ENCODE measurements around the gene KCNQ1.
A peak's percentile ranks its signal among the peaks of the same experiment; 100 is the strongest.

KCNQ1 gene

DNA sequence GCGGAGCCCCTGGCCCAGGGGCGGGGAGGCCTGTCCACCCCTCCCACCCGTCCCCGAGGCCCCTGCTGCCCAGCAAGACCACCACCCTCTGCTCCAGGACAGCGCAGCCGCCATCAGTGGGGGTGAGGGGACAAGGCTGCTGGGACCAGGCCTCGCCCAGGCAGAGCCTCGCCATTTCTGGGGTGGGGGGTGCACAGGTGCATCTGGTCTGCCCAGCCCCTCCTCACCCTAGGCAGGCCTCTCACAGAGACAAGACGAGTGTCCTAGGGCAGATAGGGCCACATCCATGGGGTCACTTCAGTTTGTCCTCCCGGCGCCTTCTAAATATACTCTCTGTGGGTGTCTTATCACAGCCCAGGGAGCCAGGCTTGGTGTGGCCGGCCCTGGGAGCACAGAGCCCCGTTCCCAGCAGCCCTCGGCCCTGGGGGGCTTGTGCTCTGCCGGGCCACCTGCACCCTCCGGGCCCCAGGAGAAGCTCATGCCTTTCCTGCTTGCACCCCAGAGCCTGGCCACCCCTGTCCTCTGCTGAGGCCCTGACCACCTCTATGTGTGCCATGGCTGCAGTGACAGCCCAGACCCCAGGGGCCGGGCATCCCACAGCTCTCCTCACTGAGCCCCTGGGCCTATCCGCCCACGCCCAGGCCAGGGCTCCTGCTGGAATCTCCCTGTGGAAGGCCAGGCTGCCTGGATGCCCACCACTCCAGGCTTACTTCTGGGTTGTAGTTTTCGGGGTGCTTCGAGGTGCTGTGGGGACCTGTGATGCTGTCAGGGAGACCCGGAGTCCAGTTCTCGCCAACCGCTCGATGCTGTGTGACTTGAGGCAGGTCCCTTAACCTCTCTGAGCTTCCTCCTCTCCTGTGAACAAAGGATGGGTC is 70.8 kb downstream of the KCNQ1 start:
- DNase-seq = no peak

DNA sequence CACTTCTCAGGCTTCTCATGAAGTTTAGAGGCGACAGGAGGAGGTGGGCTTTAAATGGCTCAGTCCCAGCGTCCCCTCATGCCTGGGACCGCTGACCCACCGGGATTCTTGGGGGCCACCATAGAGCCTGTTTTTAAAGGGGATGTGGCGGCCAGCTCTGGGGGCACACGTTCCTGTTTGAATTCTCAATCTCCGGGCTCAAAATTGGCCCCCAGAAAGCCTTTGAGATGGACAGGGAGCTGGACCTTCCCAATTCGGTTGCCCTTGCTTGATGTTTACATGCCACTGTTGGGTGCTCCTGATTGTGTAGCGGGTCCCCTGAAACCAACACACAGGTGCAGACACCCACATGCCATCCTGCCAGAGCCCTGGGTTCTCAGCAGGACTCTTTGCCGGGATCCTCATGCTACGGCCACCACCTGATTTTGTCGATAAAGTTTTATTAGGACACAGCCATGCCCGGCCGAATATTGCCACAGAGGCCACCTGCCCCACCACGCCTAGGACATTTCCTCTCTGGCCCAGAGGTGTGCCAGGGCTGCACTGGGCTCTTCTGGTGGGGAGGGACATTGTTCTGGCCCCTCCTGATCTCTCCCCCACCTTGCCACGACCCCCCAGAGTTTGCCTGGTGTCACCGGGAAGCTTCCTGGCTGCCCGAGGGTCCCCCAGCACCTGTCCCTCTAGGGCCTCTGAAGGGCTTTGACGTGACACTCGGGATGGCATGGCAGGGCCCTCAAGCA is 71.6 kb downstream of the KCNQ1 start:
- no peak for DNase-seq

DNA sequence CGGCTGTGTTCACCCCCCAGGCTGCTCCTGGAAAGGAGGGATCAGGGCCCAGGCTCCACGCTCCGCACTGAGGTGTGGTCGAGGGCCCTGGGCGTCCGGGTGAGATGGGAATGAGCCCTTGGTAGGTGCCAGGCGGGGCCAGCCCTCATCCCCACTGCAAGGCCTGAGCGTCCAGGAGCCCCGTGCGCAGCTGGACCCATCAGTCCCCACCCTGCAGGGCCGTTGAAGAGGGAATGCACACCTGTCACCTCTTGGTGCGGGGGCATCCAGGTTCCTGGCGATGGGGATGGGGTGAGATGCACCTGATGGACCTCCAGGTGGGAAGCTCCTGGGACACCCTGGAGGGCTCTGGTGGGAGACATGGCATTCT is 72.2 kb downstream of the KCNQ1 start:
- no peak for DNase-seq

GRCh38 chr11:2517386-2518064 is 72.7 kb downstream of the KCNQ1 start:
- no peak for DNase-seq

DNA sequence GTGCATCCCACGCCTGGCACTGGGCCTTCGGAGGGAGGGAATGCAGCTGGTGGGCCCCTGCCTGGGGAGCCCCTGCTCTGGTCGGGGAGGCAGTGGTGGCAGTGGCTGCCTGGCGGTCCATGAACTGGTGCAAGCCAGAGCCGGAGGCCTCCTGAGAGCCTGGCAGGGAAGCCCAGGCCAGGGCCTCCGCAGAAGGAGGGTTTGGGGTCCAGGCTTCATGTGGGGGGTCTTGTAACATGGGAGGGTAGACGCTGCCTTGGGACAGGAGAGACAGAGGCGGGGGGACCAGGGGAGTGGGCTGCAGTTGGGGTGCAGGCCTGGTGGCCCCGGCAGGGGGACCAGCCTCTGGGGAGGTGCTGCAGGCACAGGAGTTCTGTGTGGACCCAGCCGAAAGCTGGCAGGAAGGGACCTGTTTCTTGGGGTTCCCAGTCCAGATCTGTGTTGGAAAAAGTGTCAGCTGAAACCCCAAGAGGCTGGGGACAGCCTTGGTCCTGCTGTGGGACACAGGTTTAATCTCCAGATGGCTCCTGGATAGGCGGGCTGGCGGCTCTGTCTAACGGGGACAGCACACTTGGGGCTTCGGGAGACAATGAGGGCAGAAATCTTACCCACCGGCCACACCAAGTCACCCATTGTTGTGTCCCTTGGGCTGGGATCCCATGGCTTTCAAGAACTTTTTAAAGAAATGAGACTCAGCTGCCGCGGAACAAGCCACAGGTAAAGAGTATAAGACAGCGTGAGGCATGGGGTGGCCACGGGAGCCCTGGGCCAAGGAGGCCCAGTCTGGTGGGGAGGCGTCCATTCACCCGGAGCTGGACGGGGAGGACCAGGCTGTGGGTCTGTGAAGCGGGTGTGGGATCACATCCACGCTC is 73.5 kb downstream of the KCNQ1 start:
- no peak for DNase-seq

- no peak for DNase-seq
Observed at GRCh38 chr11:2518983-2519340, 74.2 kb downstream of the KCNQ1 start.

DNA sequence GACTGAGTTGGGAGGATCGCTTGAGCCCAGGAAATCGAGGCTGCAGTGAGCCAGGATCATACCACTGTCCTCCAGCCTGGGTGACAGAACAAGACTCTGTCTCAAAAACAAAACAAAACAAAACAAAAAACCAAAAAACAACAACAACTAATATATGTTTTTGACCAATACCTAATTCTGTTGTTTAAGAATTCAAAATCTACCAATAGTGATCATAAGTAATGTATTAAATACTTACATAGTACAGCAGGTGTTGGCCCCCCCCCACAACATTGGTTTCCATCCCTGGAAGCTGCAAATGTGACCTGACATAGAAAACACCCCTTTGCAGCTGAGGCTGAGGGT is 74.7 kb downstream of the KCNQ1 start:
- no peak for DNase-seq

- DNase-seq = no peak
Observed at GRCh38 chr11:2519862-2520735, 75.3 kb downstream of the KCNQ1 start.

- DNase-seq = no peak
Observed at GRCh38 chr11:2520736-2521035, 75.9 kb downstream of the KCNQ1 start.

- DNase-seq = no peak
Observed at GRCh38 chr11:2521081-2521732, 76.4 kb downstream of the KCNQ1 start.

- DNase-seq = no peak
Observed at GRCh38 chr11:2521733-2522630, 77.2 kb downstream of the KCNQ1 start.

DNA sequence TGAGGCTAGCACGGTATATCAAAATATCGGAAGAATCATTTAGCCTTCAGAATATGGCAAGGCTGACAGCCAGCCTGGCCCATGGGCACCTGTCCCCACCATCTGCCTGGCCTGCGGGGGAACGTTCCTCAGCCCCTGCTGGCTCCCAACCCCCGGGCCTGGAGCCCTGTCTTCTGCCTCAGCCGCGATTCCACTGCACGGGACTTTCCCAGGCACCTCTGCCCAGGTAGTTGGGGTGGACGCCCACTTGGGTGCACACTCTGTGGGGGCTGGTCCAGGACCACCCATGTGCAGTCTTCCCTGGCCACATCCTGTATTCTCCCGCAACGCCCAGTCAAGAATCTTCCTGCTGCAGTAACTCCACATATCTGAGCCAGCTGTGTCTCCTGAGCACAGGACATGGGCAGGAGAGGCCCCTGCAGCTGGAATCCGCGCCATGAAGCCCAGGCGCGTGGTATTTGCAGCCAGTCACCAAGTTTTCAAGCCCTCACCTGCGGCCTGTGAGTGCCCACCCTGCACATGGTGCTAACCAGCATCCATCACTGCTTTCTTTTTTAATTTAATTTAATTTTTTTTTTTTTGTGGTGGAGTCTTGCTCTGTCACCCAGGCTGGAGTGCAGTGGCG is 77.9 kb downstream of the KCNQ1 start:
- DNase-seq = no peak

GRCh38 chr11:2523821-2524391 is 79.1 kb downstream of the KCNQ1 start:
- no peak for DNase-seq

DNA sequence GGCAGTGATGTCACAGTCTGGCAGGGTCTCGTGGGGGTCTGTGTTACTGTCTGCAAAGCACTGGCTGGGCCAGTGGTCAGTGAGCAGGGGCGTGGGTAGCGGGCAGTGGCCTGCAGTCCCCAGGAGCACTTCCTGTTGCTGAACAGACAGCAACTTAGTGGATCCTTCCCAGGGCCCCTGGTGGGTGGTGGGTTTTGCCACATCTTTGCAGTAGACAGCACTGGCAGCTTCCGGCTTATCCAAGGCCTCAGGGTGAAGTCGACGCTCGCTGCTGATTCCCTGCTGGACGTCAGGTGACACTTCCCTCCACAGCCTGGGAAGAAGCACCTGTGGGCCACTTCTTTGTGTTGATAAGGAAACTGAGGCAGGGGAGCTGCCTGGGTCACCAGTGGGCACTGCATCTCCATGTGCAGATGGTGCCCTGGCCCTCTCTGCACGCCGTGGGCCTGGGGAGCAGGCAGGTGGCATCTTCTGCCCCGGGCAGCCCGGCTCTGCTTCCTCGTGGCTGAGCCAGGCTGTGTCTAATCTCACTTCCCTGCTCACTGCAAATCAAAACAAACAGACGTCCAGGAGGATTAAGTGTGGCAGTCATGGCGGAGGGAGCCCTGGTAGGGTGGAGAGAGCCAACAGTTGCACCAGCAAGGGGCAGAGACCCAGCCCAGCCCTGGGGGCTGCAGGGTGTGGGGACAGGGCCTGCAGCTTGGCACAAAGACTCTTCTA is 79.8 kb downstream of the KCNQ1 start:
- DNase-seq = no peak

DNA sequence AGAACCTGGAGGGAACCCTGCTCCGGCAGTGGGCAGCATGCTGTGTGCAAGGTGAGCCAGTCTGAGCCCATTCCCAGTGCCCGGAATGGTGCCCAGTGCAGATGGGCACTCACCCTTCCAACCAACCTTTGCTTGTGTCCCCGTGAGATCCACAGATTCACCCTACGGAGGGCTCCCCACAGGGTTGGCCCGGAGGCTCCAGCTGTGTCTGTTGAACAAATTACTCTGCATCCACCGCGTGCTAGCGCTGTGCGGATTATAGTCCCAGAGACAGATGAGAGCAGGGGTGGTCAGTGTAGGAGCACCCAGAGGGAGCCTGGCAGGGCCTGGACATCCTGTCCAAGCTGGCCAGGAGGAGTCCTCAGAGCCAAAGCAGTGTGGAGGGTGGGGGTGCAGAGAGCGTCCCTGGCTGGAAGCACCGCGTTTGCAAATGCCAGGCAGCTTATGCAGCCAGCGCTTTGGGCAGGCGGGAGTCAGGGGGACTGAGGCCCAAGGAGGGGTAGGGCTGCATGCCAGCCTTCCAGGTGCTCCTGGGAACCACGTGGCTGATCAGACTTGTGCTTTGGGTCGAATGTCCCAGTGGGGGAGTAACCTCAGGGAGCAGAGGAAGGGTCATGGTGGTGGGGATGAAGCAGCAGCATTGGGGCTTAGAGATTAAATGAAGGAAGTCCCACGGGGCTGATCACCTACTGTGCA is 80.5 kb downstream of the KCNQ1 start:
- DNase-seq = peak; percentile 7

GRCh38 chr11:2525941-2526807 is 81.4 kb downstream of the KCNQ1 start:
- DNase-seq = peak; percentile 27

DNA sequence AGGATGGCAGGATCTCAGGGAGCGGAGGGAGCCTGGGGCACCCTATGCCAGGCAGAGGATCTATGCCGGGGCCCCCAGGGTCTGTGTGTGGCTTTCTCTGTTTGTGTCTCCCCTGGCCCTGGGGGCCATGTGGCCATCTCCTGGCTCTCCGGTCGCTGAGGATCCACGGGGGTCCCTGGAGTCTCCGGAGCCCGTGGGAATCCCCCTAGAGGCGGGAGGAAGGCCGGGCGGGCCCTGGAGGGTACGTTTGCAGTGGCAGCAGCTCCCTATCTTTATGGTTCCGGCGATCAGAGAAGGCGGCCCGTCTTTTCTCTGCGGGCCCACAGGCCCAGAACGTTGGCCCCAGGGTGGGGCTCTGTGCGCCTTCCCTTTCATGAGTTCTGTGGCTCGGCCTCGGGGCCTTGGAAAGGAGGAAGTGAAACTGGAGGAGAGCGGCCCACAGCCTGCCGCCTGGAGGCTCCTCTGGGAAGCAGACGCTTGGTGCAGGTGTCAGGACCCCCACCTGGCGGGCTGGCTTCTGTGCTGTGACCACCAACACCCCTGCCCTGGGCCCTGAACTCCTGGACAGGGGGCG is 82.1 kb downstream of the KCNQ1 start:
- DNase-seq = no peak

All from NCI-H1092 treated with DMSO at 0.1 percent for 48 hours (cell line).